Sigmoid colon (tissue), 7 donors: ENCODE data around the gene EFNA4. TPM values are rescaled to one million over a fixed set of nuclear protein-coding genes. Genes with fewer than 3 reads are reported as not detected.

Experiments used
- DNase-seq: peaks from one replicate; pipeline ENCODE4 v3.0.0-alpha.2; 2019
- H3K27ac ChIP-seq, 4 donors: fragments of 200-600 bp; sonication (generic); one replicate each; pipeline ENCODE4 v1.5.1; 2016 to 2019; ENCODE audit warnings: mild to moderate bottlenecking in 1 of 4
- H3K27me3 ChIP-seq, 3 donors: fragments of 200-600 bp; sonication (generic); one replicate each; pipeline ENCODE4 v1.5.1; 2019; ENCODE audit warnings: mild to moderate bottlenecking in 1 of 3
- H3K36me3 ChIP-seq, 4 donors: fragments of 200-600 bp; sonication (generic); one replicate each; pipeline ENCODE4 v1.5.1; 2016 to 2019
- H3K4me1 ChIP-seq, 4 donors: fragments of 200-600 bp; sonication (generic); one replicate each; pipeline ENCODE4 v1.5.1; 2017 to 2019
- H3K4me3 ChIP-seq, 4 donors: fragments of 200-600 bp; sonication (generic); one replicate each; pipeline ENCODE4 v1.5.1; 2017 to 2019; ENCODE audit warnings: mild to moderate bottlenecking in 2 of 4, moderate library complexity in 1 of 4
- H3K9me3 ChIP-seq, 4 donors: fragments of 200-600 bp in 3 of 4; sonication (generic) in 3 of 4; one replicate each; pipeline versions ENCODE4 v1.5.1 to v1.6.1; 2013 to 2019
- EP300 ChIP-seq, 4 donors: sonication (generic); formaldehyde crosslinking; IDR thresholded peaks; one replicate each; pipeline ENCODE4 v1.6.1; 2017; ENCODE audit warnings: antibody characterized with exemption in 4 of 4
- POLR2A ChIP-seq, 2 donors: fragments of 450-650 bp; IDR thresholded peaks; one replicate each; pipeline ENCODE4 v1.6.1; 2016; ENCODE audit warnings: antibody characterized with exemption in 2 of 2, mild to moderate bottlenecking in 2 of 2, moderate library complexity in 2 of 2
- POLR2AphosphoS5 ChIP-seq, 4 donors: sonication (generic); formaldehyde crosslinking; IDR thresholded peaks; one replicate each; pipeline ENCODE4 v1.6.1; 2017; ENCODE audit warnings: antibody characterized with exemption in 4 of 4
- WGBS, 2 donors: extraction: QIAGEN DNeasy Blood & Tissue Kit; methylation state at CpG; one replicate each; pipeline ENCODE4 v1.1.7; 2013; 5-methylcytosine and 5-hydroxymethylcytosine counted together
- intact Hi-C: fragments of 100-400 bp; cut with DNase I; formaldehyde crosslinking; loops from one replicate; pipeline ENCODE4 v1.15.1; 2023
- polyA plus RNA-seq, 3 donors: library from polyadenylated mRNA; stranded (reverse); fragments of 200-250 nt; gene quantifications; one replicate each; pipeline ENCODE4 v1.2.3, GENCODE V29; 2013
- total RNA-seq, 4 donors: library from RNA; depleted of rRNA; stranded (reverse); fragments of >200 nt; gene quantifications; one replicate each; pipeline ENCODE4 v1.1.0, GENCODE V29; 2016
- TF ChIP-seq, protein P1 (sequence below), 4 experiments: fragments of 450-650 bp in 3 of 4; fragments of 200-600 bp in 1 of 4; IDR thresholded peaks; one replicate each; pipeline ENCODE4 v1.5.1; 2016 to 2019; ENCODE audit warnings: antibody characterized with exemption in 4 of 4, mild to moderate bottlenecking in 3 of 4, moderate library complexity in 2 of 4
- donor health status: healthy with polysubstance abuse.
- donor health status: Bipolar disorder and iron deficiency.
- donor health status: healthy.

EFNA4 gene
- total and polyA plus RNA-seq, 7 donors, result 1.6 to 22.2 (median 5.0) TPM

DNA sequence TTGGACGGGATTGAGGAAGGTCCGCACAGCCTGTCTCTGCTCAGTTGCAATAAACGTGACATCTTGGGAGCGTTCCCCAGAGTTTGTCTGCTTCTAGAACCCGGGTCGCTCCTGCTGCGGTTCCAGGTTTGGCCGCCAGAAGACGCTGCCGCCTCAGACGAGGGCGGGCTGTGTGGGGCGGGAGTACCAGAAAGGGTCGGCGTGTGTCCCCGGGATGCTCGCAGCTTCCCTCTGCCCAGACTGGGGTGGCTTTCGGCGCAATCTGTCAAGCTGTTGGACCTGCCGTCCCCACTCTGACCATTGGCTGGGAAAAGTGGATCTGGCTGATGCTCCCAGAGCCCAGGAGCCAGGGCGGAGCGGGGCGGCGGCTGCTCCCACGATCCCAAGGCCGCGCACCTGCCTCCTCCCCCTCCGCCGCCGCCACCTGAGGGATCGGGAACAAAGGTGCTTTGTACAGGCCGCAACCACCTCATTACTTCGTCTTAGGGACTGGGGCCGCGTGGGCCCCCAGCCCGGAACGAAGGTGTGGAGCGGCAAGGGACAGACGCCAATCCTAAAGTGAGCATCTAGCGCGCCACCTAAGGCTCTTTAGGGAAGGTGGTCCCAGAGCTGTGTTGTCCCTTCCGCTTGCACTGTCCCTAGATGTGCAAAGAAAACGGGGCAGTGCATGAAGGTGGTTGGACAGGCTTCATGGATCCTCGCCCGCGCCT lies 683 bp upstream of the EFNA4 start:
- peak overlapping the region in 3 of 4 donors; percentile 79 to 84 (median 82) for H3K27ac ChIP-seq
- DNase-seq, result no peak
- TF ChIP-seq EP300 (IDR thresholded peaks at IDR 0.05) (no peak), POLR2AphosphoS5 (IDR thresholded peaks at IDR 0.05) (peak in 1 of 4 donors; percentile 14), POLR2A (IDR thresholded peaks at IDR 0.05) (peak in 1 of 2 donors; percentile 14)
- TF ChIP-seq, protein P1, sequence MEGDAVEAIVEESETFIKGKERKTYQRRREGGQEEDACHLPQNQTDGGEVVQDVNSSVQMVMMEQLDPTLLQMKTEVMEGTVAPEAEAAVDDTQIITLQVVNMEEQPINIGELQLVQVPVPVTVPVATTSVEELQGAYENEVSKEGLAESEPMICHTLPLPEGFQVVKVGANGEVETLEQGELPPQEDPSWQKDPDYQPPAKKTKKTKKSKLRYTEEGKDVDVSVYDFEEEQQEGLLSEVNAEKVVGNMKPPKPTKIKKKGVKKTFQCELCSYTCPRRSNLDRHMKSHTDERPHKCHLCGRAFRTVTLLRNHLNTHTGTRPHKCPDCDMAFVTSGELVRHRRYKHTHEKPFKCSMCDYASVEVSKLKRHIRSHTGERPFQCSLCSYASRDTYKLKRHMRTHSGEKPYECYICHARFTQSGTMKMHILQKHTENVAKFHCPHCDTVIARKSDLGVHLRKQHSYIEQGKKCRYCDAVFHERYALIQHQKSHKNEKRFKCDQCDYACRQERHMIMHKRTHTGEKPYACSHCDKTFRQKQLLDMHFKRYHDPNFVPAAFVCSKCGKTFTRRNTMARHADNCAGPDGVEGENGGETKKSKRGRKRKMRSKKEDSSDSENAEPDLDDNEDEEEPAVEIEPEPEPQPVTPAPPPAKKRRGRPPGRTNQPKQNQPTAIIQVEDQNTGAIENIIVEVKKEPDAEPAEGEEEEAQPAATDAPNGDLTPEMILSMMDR (IDR thresholded peaks at IDR 0.05), result peak; percentile 16 to 89 (median 62)

DNA sequence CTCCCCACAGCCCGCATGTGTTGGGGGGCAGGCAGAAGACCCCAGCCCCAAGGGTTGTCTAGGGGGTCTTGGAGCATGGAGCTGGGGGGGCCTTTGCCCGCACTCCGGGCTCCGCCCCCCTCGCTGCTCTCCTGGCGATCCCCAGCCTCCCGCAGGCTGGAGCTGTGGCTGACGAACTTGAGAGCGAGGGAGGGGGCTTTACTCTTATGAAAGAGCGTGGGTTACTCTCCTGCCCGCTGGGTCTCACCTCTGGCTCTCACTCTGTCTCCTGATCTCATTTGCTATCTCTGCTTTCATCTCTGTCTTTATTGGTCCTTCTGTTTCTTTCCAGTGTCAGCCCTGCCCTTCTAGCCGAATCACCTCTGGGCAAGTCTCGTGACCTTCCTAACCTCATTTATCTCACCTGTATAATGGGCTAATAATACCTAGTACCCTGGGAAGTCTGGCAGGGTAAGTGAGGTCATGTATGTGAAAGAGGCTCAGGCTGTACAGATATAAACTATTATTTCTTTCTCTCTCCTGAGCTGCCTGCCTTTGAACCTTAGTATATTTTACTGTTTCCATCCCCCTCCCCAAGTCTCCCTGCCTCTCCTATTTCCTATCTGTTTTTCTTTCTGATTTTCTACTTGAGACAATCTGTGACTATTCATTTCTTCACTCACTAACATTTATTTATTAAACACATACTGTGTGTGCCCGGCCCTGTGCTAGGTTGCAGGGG lies 731 bp downstream of the EFNA4 start:
- H3K9me3 ChIP-seq, result no peaks in the 10 kb centered on the region
- H3K4me3 ChIP-seq, result peak overlapping the region; percentile 70 to 90 (median 86)
- TF ChIP-seq POLR2AphosphoS5 (IDR thresholded peaks at IDR 0.05) (no peak), EP300 (IDR thresholded peaks at IDR 0.05) (no peak), POLR2A (IDR thresholded peaks at IDR 0.05) (no peak)
- TF ChIP-seq, protein P1 (IDR thresholded peaks at IDR 0.05), result no peak
- 3 to 9% methylated on average over 14 of the region's 14 CpGs for WGBS, 2 donors
- DNase-seq, result no peak
- peak overlapping the region; percentile 75 to 84 (median 80) for H3K27ac ChIP-seq
- peaks cover 0 to 7% (median 0%) of the 10 kb centered on the region in 3 donors for H3K27me3 ChIP-seq
- peaks cover 0 to 11% (median under 1%) of the 10 kb centered on the region in 4 donors for H3K36me3 ChIP-seq
- intact Hi-C loops, result loop anchor here (5.0 kb wide), 1 partner anchor 92 kb away; the partner anchor contains the start of genes CKS1B and SHC1
- peaks cover 3 to 34% (median 30%) of the 10 kb centered on the region in 4 donors for H3K4me1 ChIP-seq

More for the DNA sequence above, 683 bp upstream of the EFNA4 start:
- Histone ChIP-seq H3K4me3 (peak overlapping the region; percentile 70 to 90 (median 86)), H3K9me3 (no peaks in the 10 kb centered on the region), H3K36me3 (peaks cover 0 to 25% (median 9%) of the 10 kb centered on the region in 4 donors), H3K27me3 (peaks cover 0 to 7% (median 0%) of the 10 kb centered on the region in 3 donors), H3K4me1 (peaks cover 3 to 34% (median 30%) of the 10 kb centered on the region in 4 donors)
- 2 to 5% methylated on average over 46 of the region's 46 CpGs for WGBS, 2 donors
- intact Hi-C loops, result loop anchor here (1.0 to 5.0 kb wide), 2 partner anchors 21 to 91 kb away; partner anchors contain the start of genes CKS1B and SHC1

DNA sequence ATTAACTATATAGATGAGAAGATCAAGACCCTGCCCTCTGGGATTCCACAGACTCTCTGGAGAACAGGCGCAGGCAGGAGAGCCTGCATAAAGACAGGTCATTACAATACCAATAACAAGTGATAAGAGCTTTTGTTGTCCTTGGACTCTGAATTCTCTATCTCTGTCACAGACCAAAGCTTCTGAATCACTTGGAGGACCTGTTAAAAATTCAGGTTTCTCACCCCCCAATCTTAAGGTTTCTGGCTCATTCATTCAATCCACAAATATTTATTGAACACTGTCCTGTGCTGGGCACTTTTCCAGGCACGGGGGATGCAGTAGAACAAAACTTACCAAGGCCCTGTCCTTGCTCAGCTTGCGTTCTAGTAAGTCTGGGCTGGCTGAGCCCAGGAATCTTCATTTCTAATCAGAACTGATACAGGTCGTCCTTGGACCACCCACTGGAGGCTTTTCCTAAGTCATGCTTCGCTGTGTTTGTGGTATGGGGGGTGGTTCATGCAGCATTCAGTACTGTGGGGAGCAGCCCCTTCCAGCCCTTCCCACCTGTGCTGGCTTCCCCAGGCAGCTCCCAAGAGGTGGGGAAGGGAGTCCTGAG lies 1.4 kb downstream of the EFNA4 start:
- peaks cover 0 to 5% (median 0%) of the 10 kb centered on the region in 4 donors for H3K36me3 ChIP-seq
- intact Hi-C loops, result loop anchor here (5.0 kb wide), 1 partner anchor 93 kb away; the partner anchor contains the start of genes CKS1B and SHC1
- no peak for TF ChIP-seq POLR2A (IDR thresholded peaks at IDR 0.05)
- no peak for TF ChIP-seq EP300 (IDR thresholded peaks at IDR 0.05)
- no peak for TF ChIP-seq POLR2AphosphoS5 (IDR thresholded peaks at IDR 0.05)
- TF ChIP-seq, protein P1 (IDR thresholded peaks at IDR 0.05), result no peak
- H3K4me1 ChIP-seq, result peaks cover 3 to 35% (median 31%) of the 10 kb centered on the region in 4 donors
- no peak for DNase-seq
- 49 to 73% methylated on average over 5 of the region's 5 CpGs for WGBS, 2 donors
- no peak overlapping the region for H3K27ac ChIP-seq
- H3K4me3 ChIP-seq, result no peak overlapping the region
- no peaks in the 10 kb centered on the region for H3K9me3 ChIP-seq
- peaks cover 0 to 7% (median 0%) of the 10 kb centered on the region in 3 donors for H3K27me3 ChIP-seq

DNA sequence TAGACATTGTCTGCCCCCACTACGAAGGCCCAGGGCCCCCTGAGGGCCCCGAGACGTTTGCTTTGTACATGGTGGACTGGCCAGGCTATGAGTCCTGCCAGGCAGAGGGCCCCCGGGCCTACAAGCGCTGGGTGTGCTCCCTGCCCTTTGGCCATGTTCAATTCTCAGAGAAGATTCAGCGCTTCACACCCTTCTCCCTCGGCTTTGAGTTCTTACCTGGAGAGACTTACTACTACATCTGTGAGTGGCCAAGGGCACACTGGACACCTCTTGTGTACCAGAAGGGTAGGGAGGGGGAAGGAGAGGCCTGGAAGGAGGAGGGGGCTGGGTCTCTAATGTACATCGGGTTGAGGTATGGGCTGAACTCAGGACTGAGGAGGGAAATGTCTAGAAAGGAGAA lies 3.2 kb downstream of the EFNA4 start:
- no peak overlapping the region for H3K27ac ChIP-seq
- peaks cover 0 to 47% (median 41%) of the 10 kb centered on the region in 4 donors for H3K4me1 ChIP-seq
- 54 to 83% methylated on average over 8 of the region's 8 CpGs for WGBS, 2 donors
- peaks cover 0 to 6% (median 0%) of the 10 kb centered on the region in 3 donors for H3K27me3 ChIP-seq
- TF ChIP-seq, protein P1 (IDR thresholded peaks at IDR 0.05), result no peak
- TF ChIP-seq POLR2A (IDR thresholded peaks at IDR 0.05), result no peak
- TF ChIP-seq EP300 (IDR thresholded peaks at IDR 0.05), result no peak
- TF ChIP-seq POLR2AphosphoS5 (IDR thresholded peaks at IDR 0.05), result no peak
- no peak for DNase-seq
- H3K9me3 ChIP-seq, result no peaks in the 10 kb centered on the region
- intact Hi-C loops, result no loop called here
- no peak overlapping the region for H3K4me3 ChIP-seq
- no peaks in the 10 kb centered on the region for H3K36me3 ChIP-seq
